ENCODE results near the gene BAG3.
"Not testable (repeated sequence)": the region's sequence is repeated elsewhere in the genome, so short reads cannot be mapped to it uniquely, and the experiment has no call there.

BAG3 gene

DNA sequence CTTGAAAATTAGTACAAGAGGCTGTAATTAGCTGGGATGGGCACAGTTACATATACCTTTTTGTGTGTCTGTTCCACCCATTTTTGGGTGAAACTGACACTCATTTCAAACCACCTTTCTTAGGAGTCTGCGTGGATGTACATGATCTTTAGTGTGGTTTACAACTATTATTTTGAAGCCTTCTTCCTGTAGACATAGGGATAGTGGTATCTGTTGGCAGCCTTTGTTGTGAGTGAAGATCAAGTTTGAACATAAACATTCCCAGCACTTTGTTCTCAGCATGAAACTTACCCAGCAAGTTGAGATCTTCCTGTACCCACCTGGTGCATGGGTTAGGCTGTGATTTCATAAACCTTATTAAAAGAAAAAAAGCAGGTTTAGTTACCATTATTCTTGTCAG is 2.0 kb downstream of the BAG3 start:
- Histone ChIP-seq H3K4me1 (ENCODE audit: control insufficient read depth, insufficient read depth, low read length) (peaks cover 7% of the 10 kb centered on the region), H3K27ac (ENCODE audit: insufficient read depth, low read depth, low read length, poor library complexity, severe bottlenecking) (no peak overlapping the region), H3K27me3 (ENCODE audit: control insufficient read depth, insufficient read depth, low read length, poor library complexity, severe bottlenecking) (peaks cover 7% of the 10 kb centered on the region), H3K4me3 (ENCODE audit: insufficient read depth, low read depth, low read length) (no peak overlapping the region), H3K36me3 (ENCODE audit: control insufficient read depth, insufficient read depth, low read length) (no peaks in the 10 kb centered on the region), H3K9me3 (ENCODE audit: control insufficient read depth, low read length) (no peaks in the 10 kb centered on the region)
- WGBS, 2 experiments: 89 to 92% methylated on average over 1 of the region's 1 CpG

DNA sequence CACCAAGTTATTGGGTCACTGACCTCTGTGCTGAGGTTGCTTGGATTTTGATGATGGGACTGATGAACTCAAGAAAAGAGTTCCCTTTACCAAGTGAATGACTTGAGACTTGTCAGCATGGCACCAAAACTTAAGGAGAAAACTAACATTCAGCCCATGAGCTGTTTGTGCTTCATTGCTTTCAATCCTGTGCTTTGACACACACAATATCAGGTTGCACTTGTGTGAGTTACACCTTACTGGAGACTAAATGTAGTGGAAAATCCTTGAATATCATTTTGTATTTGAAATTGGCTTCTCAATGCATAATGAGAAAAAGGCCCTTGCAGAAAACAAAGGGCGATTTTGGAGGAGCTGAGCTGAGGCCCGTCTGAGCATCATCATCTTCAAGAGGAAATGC is 2.7 kb downstream of the BAG3 start:
- Histone ChIP-seq H3K4me3 (ENCODE audit: insufficient read depth, low read depth, low read length) (no peak overlapping the region), H3K27me3 (ENCODE audit: control insufficient read depth, insufficient read depth, low read length, poor library complexity, severe bottlenecking) (peaks cover 7% of the 10 kb centered on the region), H3K27ac (ENCODE audit: insufficient read depth, low read depth, low read length, poor library complexity, severe bottlenecking) (no peak overlapping the region), H3K4me1 (ENCODE audit: control insufficient read depth, insufficient read depth, low read length) (peaks cover 7% of the 10 kb centered on the region), H3K9me3 (ENCODE audit: control insufficient read depth, low read length) (no peaks in the 10 kb centered on the region), H3K36me3 (ENCODE audit: control insufficient read depth, insufficient read depth, low read length) (no peaks in the 10 kb centered on the region)
- 82 to 83% methylated on average over 2 of the region's 2 CpGs for WGBS, 2 experiments

DNA sequence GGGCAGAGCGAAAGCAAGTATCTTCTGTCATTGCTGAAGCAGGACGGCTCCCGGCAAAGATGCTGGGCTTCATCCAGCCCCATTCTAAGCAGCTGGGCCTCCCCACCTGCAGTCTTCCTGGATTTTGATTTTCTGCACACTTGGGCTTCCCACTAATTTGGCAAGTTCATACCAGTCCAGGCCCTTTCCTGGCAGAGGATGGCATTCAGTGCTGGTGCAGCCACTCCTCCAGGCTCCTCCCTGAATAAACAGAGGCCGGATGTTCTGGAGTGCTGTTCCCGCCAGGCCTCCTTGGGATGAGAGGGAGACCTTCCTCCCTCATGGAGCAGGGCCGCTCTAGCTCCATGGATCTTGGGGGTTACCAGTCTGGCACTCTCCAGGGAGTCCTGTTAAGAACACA is 3.4 kb downstream of the BAG3 start:
- no peaks in the 10 kb centered on the region for H3K9me3 ChIP-seq (ENCODE audit: control insufficient read depth, low read length)
- peaks cover 7% of the 10 kb centered on the region for H3K4me1 ChIP-seq (ENCODE audit: control insufficient read depth, insufficient read depth, low read length)
- H3K4me3 ChIP-seq (ENCODE audit: insufficient read depth, low read depth, low read length): no peak overlapping the region
- 87 to 88% methylated on average over 6 of the region's 6 CpGs for WGBS, 2 experiments
- H3K27me3 ChIP-seq (ENCODE audit: control insufficient read depth, insufficient read depth, low read length, poor library complexity, severe bottlenecking): peaks cover 7% of the 10 kb centered on the region
- no peak overlapping the region for H3K27ac ChIP-seq (ENCODE audit: insufficient read depth, low read depth, low read length, poor library complexity, severe bottlenecking)
- H3K36me3 ChIP-seq (ENCODE audit: control insufficient read depth, insufficient read depth, low read length): no peaks in the 10 kb centered on the region

DNA sequence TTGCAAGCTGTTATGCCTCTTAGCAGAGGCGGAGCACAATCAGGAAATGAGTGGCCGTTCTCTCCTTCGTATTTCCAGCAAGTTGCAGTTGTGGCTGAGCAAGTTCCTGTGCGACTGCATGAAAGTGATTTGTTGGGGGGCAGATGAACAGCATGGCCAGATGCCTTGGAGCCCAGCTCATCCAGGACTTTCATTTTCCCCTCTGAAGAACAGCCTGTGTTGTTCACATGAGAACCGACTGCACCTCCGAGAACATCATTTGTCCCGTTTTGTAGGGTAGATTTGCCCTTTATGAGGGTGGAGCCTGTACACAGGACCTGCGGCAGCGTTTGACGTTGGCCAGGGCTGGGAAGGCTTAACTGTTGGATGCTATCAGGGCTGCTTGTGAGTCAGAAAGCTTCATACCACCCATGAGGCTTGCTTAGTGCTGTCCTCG is 4.4 kb downstream of the BAG3 start:
- H3K36me3 ChIP-seq (ENCODE audit: control insufficient read depth, insufficient read depth, low read length): no peaks in the 10 kb centered on the region
- WGBS, 2 experiments: 89 to 92% methylated on average over 11 of the region's 11 CpGs
- no peak overlapping the region for H3K27ac ChIP-seq (ENCODE audit: insufficient read depth, low read depth, low read length, poor library complexity, severe bottlenecking)
- peaks cover 7% of the 10 kb centered on the region for H3K4me1 ChIP-seq (ENCODE audit: control insufficient read depth, insufficient read depth, low read length)
- H3K9me3 ChIP-seq (ENCODE audit: control insufficient read depth, low read length): no peaks in the 10 kb centered on the region
- H3K4me3 ChIP-seq (ENCODE audit: insufficient read depth, low read depth, low read length): no peak overlapping the region
- peaks cover 7% of the 10 kb centered on the region for H3K27me3 ChIP-seq (ENCODE audit: control insufficient read depth, insufficient read depth, low read length, poor library complexity, severe bottlenecking)

DNA sequence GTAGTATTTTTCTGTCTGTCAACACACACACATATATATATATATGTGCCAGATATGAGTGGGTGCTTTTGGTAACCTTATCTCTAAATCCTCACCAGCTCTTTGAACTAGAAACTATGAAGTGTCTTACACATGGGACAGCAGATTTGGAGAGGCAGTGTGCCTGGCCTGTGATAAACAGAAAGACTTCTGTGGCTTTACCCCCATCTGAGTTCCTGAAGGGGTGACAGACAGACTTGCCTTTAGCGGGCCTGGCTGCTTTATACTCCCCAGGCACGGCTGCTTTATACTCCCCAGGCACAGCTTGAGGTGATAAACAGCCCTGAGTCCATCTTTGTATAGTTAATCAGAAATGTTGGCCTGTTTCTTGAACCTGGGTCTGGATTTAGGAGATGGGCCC is 5.6 kb downstream of the BAG3 start:
- Histone ChIP-seq H3K36me3 (ENCODE audit: control insufficient read depth, insufficient read depth, low read length) (no peaks in the 10 kb centered on the region), H3K27me3 (ENCODE audit: control insufficient read depth, insufficient read depth, low read length, poor library complexity, severe bottlenecking) (peaks cover 3% of the 10 kb centered on the region)
- 65 to 76% methylated on average over 2 of the region's 2 CpGs for WGBS, 2 experiments

DNA sequence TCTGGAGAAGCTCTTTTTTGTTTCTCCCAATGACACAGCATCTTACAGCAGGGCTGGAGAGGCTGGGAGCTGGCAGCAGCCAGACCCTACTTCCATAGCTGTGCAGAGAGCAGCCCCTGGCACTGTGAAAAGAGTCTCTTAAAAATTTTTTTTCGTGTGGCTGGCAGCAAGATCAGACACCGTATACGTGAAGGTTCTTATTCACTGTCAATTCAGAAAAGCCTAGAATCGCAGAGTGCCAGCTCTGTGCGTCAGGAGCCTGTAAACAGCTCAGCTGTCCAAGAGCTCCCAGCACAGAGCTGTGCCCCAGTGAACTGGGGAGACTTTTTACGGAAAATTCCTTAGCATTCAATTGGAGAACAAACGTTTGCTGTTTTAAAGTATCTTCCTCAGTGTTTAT is 6.5 kb downstream of the BAG3 start:
- 80 to 84% methylated on average over 6 of the region's 7 CpGs for WGBS, 2 experiments
- Histone ChIP-seq H3K36me3 (ENCODE audit: control insufficient read depth, insufficient read depth, low read length) (no peaks in the 10 kb centered on the region), H3K4me1 (ENCODE audit: control insufficient read depth, insufficient read depth, low read length) (peaks cover 7% of the 10 kb centered on the region), H3K27ac (ENCODE audit: insufficient read depth, low read depth, low read length, poor library complexity, severe bottlenecking) (no peak overlapping the region), H3K4me3 (ENCODE audit: insufficient read depth, low read depth, low read length) (no peak overlapping the region), H3K9me3 (ENCODE audit: control insufficient read depth, low read length) (no peaks in the 10 kb centered on the region), H3K27me3 (ENCODE audit: control insufficient read depth, insufficient read depth, low read length, poor library complexity, severe bottlenecking) (no peaks in the 10 kb centered on the region)

More for the DNA sequence above, 5.6 kb downstream of the BAG3 start:
- Histone ChIP-seq H3K27ac (ENCODE audit: insufficient read depth, low read depth, low read length, poor library complexity, severe bottlenecking) (no peak overlapping the region), H3K4me3 (ENCODE audit: insufficient read depth, low read depth, low read length) (no peak overlapping the region), H3K4me1 (ENCODE audit: control insufficient read depth, insufficient read depth, low read length) (peaks cover 7% of the 10 kb centered on the region), H3K9me3 (ENCODE audit: control insufficient read depth, low read length) (no peaks in the 10 kb centered on the region)

DNA sequence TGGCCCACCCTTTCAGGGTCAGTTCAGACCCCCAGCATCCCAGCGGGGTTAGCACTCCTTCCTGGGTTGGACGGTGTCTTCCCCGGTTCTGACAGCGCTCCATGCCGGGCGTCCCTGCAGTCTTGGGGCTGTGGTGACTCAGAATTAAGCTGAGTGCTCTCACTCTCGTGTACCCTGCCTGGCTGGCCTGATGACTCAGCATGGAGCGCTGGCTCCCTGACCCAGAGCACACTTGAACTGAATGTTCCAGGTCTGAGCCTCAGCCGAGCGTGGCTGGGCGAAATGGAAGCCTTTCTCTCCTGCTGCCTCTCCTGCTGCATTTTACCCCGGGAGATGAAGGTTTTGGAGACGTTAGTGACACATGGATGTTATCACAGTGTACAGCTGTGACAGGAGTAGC is 7.1 kb downstream of the BAG3 start:
- 61 to 65% methylated on average over 13 of the region's 13 CpGs for WGBS, 2 experiments
- Histone ChIP-seq H3K27me3 (ENCODE audit: control insufficient read depth, insufficient read depth, low read length, poor library complexity, severe bottlenecking) (no peaks in the 10 kb centered on the region), H3K9me3 (ENCODE audit: control insufficient read depth, low read length) (no peaks in the 10 kb centered on the region), H3K4me3 (ENCODE audit: insufficient read depth, low read depth, low read length) (no peak overlapping the region), H3K36me3 (ENCODE audit: control insufficient read depth, insufficient read depth, low read length) (no peaks in the 10 kb centered on the region), H3K27ac (ENCODE audit: insufficient read depth, low read depth, low read length, poor library complexity, severe bottlenecking) (no peak overlapping the region), H3K4me1 (ENCODE audit: control insufficient read depth, insufficient read depth, low read length) (peaks cover 7% of the 10 kb centered on the region)

DNA sequence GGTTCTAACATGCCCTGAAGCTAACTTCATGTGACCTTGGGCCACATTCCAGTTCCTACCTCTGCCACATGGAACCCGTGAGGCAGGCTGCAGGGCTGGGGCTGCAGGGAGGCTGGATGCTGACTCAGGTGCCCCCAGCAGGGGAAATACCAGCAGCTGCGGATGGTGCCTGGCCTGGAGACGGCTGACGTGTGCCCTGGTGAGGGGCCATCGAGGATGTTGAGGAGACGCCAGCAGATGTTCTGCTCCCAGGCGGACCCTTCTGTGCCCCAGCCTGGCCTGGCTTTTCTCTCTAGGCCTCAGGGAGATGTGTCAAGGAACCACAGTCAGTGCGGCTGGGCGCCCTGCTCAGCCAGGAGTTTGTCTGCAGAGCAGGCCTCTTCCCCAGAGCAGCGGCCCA is 8.8 kb downstream of the BAG3 start:
- H3K36me3 ChIP-seq (ENCODE audit: control insufficient read depth, insufficient read depth, low read length): no peaks in the 10 kb centered on the region
- peaks cover 7% of the 10 kb centered on the region for H3K4me1 ChIP-seq (ENCODE audit: control insufficient read depth, insufficient read depth, low read length)
- no peak overlapping the region for H3K4me3 ChIP-seq (ENCODE audit: insufficient read depth, low read depth, low read length)
- H3K27me3 ChIP-seq (ENCODE audit: control insufficient read depth, insufficient read depth, low read length, poor library complexity, severe bottlenecking): no peaks in the 10 kb centered on the region
- WGBS, 2 experiments: 93 to 96% methylated on average over 10 of the region's 10 CpGs
- H3K27ac ChIP-seq (ENCODE audit: insufficient read depth, low read depth, low read length, poor library complexity, severe bottlenecking): no peak overlapping the region
- no peaks in the 10 kb centered on the region for H3K9me3 ChIP-seq (ENCODE audit: control insufficient read depth, low read length)

DNA sequence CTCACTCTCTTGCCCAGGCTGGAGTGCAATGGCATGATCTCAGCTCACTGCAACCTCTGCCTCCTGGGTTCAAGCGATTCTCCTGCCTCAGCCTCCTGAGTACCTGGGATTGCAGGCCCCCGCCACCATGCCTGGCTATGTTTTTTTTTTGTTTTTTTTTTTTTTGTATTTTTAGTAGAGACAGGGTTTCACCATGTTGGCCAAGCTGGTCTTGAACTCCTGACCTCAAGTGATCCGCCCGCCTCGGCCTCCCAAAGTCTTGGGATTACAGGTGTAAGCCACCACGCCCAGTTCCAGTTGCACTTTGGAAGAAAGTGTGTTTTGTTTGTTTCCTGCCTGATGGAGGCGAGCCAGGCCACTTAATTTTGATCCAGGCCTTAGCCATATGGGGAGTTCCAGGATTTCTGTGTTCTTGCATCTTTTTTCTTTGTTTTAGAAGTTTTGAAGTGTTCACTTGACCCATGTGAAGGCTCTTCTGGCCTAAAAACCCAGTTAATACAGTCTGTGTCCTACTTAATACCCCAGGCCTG is 11.0 kb downstream of the BAG3 start:
- WGBS, 2 experiments: 93% methylated on average over 7 of the region's 7 CpGs
- not testable (repeated sequence) for H3K4me3 ChIP-seq (ENCODE audit: insufficient read depth, low read depth, low read length); H3K27ac ChIP-seq (ENCODE audit: insufficient read depth, low read depth, low read length, poor library complexity, severe bottlenecking); H3K27me3 ChIP-seq (ENCODE audit: control insufficient read depth, insufficient read depth, low read length, poor library complexity, severe bottlenecking); H3K36me3 ChIP-seq (ENCODE audit: control insufficient read depth, insufficient read depth, low read length); H3K9me3 ChIP-seq (ENCODE audit: control insufficient read depth, low read length)
- H3K4me1 ChIP-seq (ENCODE audit: control insufficient read depth, insufficient read depth, low read length): peaks cover 17% of the 10 kb centered on the region

DNA sequence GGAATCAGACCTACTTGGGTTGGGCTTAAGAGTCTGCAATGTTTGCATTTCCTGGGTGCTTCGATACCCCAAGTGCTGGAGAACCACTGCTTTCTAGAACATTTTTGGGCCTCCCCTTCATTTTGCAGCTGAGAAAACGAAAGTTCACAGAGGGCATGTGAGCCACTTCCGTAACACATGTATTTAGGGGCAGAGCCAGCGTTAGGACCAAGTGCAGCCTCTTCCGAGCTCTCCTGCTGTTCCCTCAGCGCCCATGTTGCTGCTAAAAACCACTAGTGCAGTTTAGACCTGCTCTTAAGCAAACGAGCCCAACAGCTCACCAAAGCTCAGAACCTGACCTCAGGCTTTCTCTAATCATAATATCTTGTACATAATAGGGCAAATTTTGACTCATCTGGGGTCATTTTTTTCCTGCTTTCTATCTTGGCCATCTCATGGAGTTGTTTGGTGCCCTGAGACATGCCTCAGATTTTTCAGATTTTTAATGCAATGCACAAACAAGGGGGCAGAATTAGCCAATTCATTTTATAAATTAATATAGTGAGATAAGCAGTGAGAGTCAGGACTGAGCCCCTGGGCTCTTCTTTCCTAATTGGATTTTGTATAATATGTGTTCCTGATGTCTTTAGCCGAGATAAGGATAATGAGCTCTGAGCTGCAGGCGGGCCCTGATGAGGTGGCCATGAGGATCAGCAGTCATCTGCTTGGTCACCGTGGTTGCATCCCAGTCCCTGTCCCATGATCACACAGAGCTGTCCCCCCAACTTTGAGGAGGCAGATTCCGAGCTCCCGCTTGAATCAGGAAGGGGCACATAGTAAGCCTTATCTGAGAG is 12.9 kb downstream of the BAG3 start:
- no peak overlapping the region for H3K27ac ChIP-seq (ENCODE audit: insufficient read depth, low read depth, low read length, poor library complexity, severe bottlenecking)
- H3K27me3 ChIP-seq (ENCODE audit: control insufficient read depth, insufficient read depth, low read length, poor library complexity, severe bottlenecking): no peaks in the 10 kb centered on the region
- peaks cover 26% of the 10 kb centered on the region for H3K4me1 ChIP-seq (ENCODE audit: control insufficient read depth, insufficient read depth, low read length)
- no peak overlapping the region for H3K4me3 ChIP-seq (ENCODE audit: insufficient read depth, low read depth, low read length)
- no peaks in the 10 kb centered on the region for H3K36me3 ChIP-seq (ENCODE audit: control insufficient read depth, insufficient read depth, low read length)
- no peaks in the 10 kb centered on the region for H3K9me3 ChIP-seq (ENCODE audit: control insufficient read depth, low read length)
- 88 to 89% methylated on average over 12 of the region's 12 CpGs for WGBS, 2 experiments

All from ectodermal cell (in vitro differentiated cells).